Epithelial cell of proximal tubule (primary cell): ENCODE results near the gene PDE3A. TPM values are rescaled to one million over a fixed set of nuclear protein-coding genes. Genes with fewer than 3 reads are reported as not detected.
"Not testable (repeated sequence)": the region's sequence is repeated elsewhere in the genome, so short reads cannot be mapped to it uniquely, and the experiment has no call there.

Experiments used
- DNase-seq: peaks from one replicate; pipeline ENCODE4 v3.0.0-alpha.2; 2011; ENCODE audit warnings: low read depth
- H3K4me3 ChIP-seq: 2 replicates; pipeline ENCODE4 v1.5.1; 2011; ENCODE audit warnings: low read depth, mild to moderate bottlenecking, low read length
- CTCF ChIP-seq: conservative IDR thresholded peaks from 2 replicates; pipeline ENCODE4 v1.5.1; 2012; ENCODE audit warnings: low read depth, mild to moderate bottlenecking, low read length
- total RNA-seq: library from RNA; depleted of rRNA; stranded (reverse); fragments of >200 nt; gene quantifications from 2 replicates; pipeline ENCODE4 v1.2.3, GENCODE V29; 2015

The PDE3A gene
- 1.3 and 1.6 TPM in 2 replicates for total RNA-seq

- H3K4me3 ChIP-seq, result peak within 1 kb of the TSS; percentile 58
- peak; percentile 27 for TF ChIP-seq CTCF
- peak; percentile 40 for DNase-seq
These were observed at the start of gene PDE3A for GRCh38 chr12:20368114-20368650. TSS of gene PDE3A (plus strand) at chr12:20368537. CDS start at chr12:20369285, 748 bp downstream.

GRCh38 chr12:20319366-20319765, 49.0 kb upstream of the PDE3A start:
- DNase-seq, result no peak
- TF ChIP-seq CTCF, result no peak
- no peak overlapping the region for H3K4me3 ChIP-seq

GRCh38 chr12:20320552-20320951, 47.8 kb upstream of the PDE3A start:
- no peak for DNase-seq
- no peak overlapping the region for H3K4me3 ChIP-seq
- no peak for TF ChIP-seq CTCF

GRCh38 chr12:20330826-20331505, 37.4 kb upstream of the PDE3A start:
- DNase-seq, H3K4me3 ChIP-seq: not testable (repeated sequence)

- TF ChIP-seq CTCF, result no peak
- no peak for DNase-seq
- H3K4me3 ChIP-seq, result no peak overlapping the region
These were observed 29.3 kb upstream of the PDE3A start for GRCh38 chr12:20339060-20339459.

GRCh38 chr12:20342111-20342510, 26.2 kb upstream of the PDE3A start:
- no peak for TF ChIP-seq CTCF
- no peak overlapping the region for H3K4me3 ChIP-seq
- no peak for DNase-seq

GRCh38 chr12:20345866-20346265, 22.5 kb upstream of the PDE3A start:
- TF ChIP-seq CTCF, result no peak
- H3K4me3 ChIP-seq, result no peak overlapping the region

More at GRCh38 chr12:20345866-20346265, 22.5 kb upstream of the PDE3A start:
- no peak for DNase-seq
